HG03196 (cell line): ENCODE measurements around the gene PCNX1.
"Not testable (repeated sequence)": the region's sequence is repeated elsewhere in the genome, so short reads cannot be mapped to it uniquely, and the experiment has no call there.

ENCODE experiments used
- ATAC-seq: cut with Tn5 transposase; IDR thresholded peaks from one replicate; pipeline ENCODE4 v1.9.1; 2021; ENCODE audit not compliant: unreplicated experiment

The PCNX1 gene

GRCh38 chr14:71063351-71063750 is 156.1 kb downstream of the PCNX1 start:
- ATAC-seq: no peak

GRCh38 chr14:71064747-71065146 is 157.5 kb downstream of the PCNX1 start:
- not testable (repeated sequence) for ATAC-seq

DNA sequence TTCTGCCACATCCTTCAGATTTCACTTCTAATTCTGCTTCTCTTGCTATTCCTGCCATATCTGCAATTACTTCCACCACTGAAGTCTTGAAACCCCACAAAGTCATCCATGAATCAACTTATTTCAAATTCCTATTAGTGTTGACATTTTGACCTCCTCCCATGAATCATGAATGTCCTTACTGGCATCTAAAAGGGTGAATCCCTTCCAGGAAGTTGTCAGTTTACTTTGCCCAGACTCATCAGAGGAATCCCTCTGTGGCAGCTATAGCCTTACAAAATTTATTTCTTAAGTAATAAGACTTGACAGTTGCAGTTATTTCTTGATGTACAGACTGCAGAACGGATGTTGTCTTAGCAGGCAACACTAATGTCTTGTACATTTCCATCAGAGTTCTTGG is 162.9 kb downstream of the PCNX1 start:
- no peak for ATAC-seq

DNA sequence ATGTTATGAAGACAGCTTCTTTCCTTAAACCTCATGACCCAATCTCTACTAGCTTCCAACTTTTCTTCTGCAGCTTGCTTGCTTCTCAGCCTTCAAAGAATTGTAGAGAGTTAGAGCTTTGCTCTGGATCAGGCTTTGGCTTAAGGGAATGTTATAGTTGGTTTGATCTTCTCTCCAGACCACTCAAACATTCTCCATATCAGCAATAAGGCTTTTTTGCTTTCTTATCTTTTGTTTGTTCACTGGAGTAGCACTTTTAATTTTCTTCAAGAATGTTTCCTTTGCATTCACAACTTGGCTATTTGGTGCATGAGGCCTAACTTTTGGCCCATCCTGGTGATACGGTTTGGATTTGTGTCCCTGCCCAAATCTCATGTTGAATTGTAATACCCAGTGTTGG is 163.8 kb downstream of the PCNX1 start:
- ATAC-seq: no peak

- no peak for ATAC-seq
These were observed 169.3 kb downstream of the PCNX1 start for GRCh38 chr14:71076462-71077092.

DNA sequence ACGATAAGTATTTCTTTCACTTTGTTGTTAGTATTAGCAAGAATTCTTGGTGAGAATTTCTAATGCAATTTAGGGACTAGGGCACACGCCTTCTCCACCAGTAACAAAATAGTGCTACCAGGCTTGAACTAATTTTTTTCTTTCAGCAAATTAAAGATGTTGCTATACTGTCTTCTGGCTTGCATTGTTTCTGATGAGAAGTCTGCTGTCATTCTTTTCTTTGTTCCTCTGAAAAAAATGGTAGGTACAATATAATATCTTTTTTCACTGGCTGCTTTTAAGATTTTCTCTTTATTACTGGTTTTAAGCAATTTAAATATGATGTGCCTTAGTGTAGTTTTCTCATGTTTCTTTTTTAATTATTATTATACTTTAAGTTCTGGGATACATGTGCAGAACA is 171.2 kb downstream of the PCNX1 start:
- ATAC-seq: no peak

GRCh38 chr14:71086567-71086966 is 179.3 kb downstream of the PCNX1 start:
- ATAC-seq: no peak

- no peak for ATAC-seq
These were observed 182.7 kb downstream of the PCNX1 start for GRCh38 chr14:71089971-71090370.

GRCh38 chr14:71094722-71095121 is 187.5 kb downstream of the PCNX1 start:
- ATAC-seq: no peak

DNA sequence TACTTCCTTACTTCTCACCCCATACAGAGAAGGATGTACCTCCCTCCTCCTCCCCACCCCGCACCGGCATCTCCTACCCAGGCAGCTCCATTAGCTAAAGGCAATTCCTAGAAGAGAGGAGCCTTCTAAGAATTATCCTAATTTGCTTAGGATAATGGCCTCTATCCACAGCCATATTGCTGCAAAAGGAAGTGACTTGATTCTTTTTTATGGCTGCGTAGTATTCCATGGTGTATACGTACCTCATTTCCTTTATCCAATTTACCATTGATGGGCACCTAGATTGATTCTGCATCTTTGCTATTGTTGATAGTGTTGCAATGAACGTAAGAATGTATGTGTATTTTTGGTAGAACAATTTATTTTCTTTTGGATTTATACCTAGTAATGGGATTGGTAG is 189.7 kb downstream of the PCNX1 start:
- no peak for ATAC-seq

GRCh38 chr14:71103662-71104484 is 196.6 kb downstream of the PCNX1 start:
- no peak for ATAC-seq

DNA sequence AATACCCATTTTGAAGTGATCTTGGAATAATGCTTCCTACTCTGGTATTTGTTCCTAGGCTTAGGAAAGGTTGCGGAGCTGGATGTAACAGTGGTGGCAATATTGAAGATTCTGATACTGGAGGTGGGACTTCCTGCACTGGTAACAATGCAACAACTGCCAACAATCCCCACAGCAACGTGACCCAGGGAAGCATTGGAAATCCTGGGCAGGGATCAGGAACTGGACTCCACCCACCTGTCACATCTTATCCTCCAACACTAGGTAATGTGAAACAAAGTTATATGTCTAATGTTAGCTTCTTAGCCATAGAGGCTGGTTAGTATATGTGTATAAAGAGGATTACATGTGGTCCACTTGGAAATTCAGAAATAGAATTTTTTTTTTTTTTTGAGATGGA is 197.9 kb downstream of the PCNX1 start:
- ATAC-seq: no peak

DNA sequence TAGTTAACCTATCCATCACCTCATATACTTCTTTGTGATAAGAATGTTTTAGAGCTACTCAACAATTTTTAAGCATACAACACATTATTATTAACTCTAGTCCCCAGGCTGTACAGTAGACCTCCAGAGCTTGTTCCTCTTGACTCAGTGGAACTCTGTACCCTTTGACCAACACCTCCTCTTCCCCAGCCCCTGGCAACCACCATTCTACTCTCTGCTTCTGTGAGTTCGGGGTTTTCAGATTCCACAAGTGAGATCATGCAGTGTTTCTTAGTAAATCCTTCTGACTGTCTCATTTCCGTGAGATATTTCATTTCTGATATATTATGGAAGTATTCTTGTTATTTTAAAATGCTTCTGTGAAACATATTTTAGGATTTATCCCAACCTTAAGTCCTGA is 200.7 kb downstream of the PCNX1 start:
- ATAC-seq: no peak

DNA sequence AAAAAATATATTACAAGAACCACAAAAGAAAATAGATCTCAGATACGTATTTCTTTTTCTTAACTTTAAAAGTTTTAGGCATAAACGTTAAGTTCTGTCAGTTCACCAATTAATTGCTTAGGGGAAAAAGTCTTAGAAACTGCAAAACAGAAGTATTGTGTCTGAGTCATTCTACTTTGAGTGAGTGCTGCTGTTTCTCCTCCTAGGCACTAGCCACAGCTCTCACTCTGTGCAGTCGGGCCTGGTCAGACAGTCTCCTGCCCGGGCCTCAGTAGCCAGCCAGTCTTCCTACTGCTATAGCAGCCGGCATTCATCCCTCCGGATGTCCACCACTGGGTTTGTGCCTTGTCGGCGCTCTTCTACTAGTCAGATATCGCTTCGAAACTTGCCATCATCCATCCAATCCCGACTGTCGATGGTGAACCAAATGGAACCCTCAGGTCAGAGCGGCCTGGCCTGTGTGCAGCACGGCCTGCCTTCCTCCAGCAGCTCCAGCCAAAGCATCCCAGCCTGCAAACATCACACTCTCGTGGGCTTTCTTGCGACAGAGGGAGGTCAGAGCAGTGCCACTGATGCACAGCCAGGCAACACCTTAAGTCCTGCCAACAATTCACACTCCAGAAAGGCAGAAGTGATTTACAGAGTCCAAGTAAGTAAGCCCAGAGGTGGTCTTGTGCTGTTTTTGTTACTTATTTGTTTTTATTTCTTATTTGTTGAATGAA is 201.3 kb downstream of the PCNX1 start:
- no peak for ATAC-seq

GRCh38 chr14:71113376-71113775 is 206.1 kb downstream of the PCNX1 start:
- ATAC-seq: no peak

- ATAC-seq: no peak
These were observed 207.3 kb downstream of the PCNX1 start for GRCh38 chr14:71114565-71114964.

DNA sequence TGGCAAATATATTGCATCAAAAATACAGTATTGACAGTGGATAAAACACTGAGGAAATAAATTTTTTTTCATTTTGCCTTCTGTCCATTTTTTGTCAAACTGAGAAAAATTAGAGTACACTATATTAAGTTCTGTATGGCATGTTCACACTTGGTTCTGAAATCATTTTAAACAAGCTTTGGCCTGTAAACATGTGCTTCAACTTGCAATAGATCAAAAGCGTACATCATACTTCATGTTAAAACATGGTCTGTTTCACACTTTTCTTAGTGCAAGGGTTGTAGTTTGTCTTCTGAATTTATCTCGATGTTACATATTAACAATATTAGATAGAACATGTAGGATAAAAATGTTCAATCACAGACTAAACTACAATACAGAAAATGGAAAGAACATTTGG is 208.0 kb downstream of the PCNX1 start:
- ATAC-seq: no peak

- no peak for ATAC-seq
These were observed 208.7 kb downstream of the PCNX1 start for GRCh38 chr14:71115821-71116567.

- ATAC-seq: no peak
These were observed 209.4 kb downstream of the PCNX1 start for GRCh38 chr14:71116568-71117122.

GRCh38 chr14:71117839-71118743 is 210.8 kb downstream of the PCNX1 start:
- ATAC-seq: no peak
